K562 (cell line): ENCODE data around the gene TYRO3. TPM values are rescaled to one million over a fixed set of nuclear protein-coding genes. Genes with fewer than 3 reads are reported as not detected.

Experiments used
- CBFA2T3 ChIP-seq: fragments of 450-650 bp; IDR thresholded peaks from 2 replicates; pipeline ENCODE4 v1.6.1; 2017
- ZNF347 ChIP-seq: fragments of 450-650 bp; formaldehyde crosslinking; IDR thresholded peaks from 2 replicates; pipeline ENCODE4 v1.4.0; 2020; ENCODE audit warnings: low read depth, mild to moderate bottlenecking, moderate library complexity
- ZNF384 ChIP-seq: IDR thresholded peaks from 2 replicates; pipeline ENCODE4 v1.6.1; 2012; ENCODE audit warnings: low read depth, low read length, improper control_type of control experiment
- polyA plus RNA-seq, 8 experiments: library from polyadenylated mRNA; depleted of rRNA in 4 of 8; stranded (reverse) in 5 of 8; unstranded in 3 of 8; fragments of >200 nt; fragmentation: Nextera tagmentation in 2 of 8; fragmentation: Illumina TruSeq in 1 of 8; extraction: Ambion mirVana in 2 of 8; extraction: Trizol in 1 of 8; gene quantifications; 2 replicates each; pipeline versions ENCODE4 v1.2.1 to v1.2.3, GENCODE V29; 2011 to 2014; ENCODE audit warnings: inconsistent platforms in 1 of 8, missing spikeins in 1 of 8
- total RNA-seq, 7 experiments: library from RNA; depleted of rRNA in 6 of 7; stranded (reverse); fragments of >200 nt in 6 of 7; fragmentation: Illumina TruSeq in 2 of 7; extraction: Trizol in 2 of 7; gene quantifications; 2 replicates each; pipeline versions ENCODE4 v1.2.1 to v1.2.3, GENCODE V29; 2011 to 2021; ENCODE audit warnings: low replicate concordance in 1 of 7
- TF ChIP-seq, protein P1 (sequence below): fragments of 250-450 bp; sonication (Bioruptor Pico); IDR thresholded peaks from 2 replicates; pipeline ENCODE4 v1.5.0; 2020; ENCODE audit warnings: mild to moderate bottlenecking, borderline replicate concordance
- TF ChIP-seq, protein P2 (sequence below): fragments of 450-650 bp; IDR thresholded peaks from 2 replicates; pipeline ENCODE4 v1.6.1; 2018; ENCODE audit not compliant: partially characterized antibody

Gene TYRO3
- total and polyA plus RNA-seq, 9 of the 15 experiments (the other 6 are each of a cell fraction or from before 2014, with no cell fraction given) = 2.6 to 39.6 (median 18.6) TPM

DNA sequence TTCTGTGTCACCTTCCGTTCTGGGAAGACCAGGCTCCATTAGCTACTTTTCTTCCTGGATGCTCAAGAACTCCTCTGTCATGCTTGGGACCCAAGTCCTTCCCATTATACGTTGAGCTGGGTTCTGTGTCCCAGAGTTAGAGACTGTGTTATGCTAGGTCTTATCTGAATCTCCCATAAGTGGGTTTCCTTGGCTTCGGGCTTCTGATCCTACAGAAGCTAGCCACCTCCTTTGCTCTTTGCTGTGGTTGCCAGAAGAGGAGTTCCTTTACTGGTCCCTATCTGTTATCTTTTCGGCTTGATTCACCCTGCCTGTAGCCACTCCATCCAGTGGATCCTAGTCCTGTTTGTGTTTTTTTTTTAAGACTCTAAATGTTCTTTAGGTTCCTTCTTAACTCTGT is 38.0 kb downstream of the TYRO3 start (continued):
- TF ChIP-seq ZNF384 (no peak), ZNF347 (CRISPR knock-in tag) (no peak), CBFA2T3 (peak; percentile 16; the same call in 1 of the 2 replicates)
- TF ChIP-seq, protein P1, sequence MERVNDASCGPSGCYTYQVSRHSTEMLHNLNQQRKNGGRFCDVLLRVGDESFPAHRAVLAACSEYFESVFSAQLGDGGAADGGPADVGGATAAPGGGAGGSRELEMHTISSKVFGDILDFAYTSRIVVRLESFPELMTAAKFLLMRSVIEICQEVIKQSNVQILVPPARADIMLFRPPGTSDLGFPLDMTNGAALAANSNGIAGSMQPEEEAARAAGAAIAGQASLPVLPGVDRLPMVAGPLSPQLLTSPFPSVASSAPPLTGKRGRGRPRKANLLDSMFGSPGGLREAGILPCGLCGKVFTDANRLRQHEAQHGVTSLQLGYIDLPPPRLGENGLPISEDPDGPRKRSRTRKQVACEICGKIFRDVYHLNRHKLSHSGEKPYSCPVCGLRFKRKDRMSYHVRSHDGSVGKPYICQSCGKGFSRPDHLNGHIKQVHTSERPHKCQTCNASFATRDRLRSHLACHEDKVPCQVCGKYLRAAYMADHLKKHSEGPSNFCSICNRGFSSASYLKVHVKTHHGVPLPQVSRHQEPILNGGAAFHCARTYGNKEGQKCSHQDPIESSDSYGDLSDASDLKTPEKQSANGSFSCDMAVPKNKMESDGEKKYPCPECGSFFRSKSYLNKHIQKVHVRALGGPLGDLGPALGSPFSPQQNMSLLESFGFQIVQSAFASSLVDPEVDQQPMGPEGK (CRISPR knock-in tag) = no peak
- TF ChIP-seq, protein P2, sequence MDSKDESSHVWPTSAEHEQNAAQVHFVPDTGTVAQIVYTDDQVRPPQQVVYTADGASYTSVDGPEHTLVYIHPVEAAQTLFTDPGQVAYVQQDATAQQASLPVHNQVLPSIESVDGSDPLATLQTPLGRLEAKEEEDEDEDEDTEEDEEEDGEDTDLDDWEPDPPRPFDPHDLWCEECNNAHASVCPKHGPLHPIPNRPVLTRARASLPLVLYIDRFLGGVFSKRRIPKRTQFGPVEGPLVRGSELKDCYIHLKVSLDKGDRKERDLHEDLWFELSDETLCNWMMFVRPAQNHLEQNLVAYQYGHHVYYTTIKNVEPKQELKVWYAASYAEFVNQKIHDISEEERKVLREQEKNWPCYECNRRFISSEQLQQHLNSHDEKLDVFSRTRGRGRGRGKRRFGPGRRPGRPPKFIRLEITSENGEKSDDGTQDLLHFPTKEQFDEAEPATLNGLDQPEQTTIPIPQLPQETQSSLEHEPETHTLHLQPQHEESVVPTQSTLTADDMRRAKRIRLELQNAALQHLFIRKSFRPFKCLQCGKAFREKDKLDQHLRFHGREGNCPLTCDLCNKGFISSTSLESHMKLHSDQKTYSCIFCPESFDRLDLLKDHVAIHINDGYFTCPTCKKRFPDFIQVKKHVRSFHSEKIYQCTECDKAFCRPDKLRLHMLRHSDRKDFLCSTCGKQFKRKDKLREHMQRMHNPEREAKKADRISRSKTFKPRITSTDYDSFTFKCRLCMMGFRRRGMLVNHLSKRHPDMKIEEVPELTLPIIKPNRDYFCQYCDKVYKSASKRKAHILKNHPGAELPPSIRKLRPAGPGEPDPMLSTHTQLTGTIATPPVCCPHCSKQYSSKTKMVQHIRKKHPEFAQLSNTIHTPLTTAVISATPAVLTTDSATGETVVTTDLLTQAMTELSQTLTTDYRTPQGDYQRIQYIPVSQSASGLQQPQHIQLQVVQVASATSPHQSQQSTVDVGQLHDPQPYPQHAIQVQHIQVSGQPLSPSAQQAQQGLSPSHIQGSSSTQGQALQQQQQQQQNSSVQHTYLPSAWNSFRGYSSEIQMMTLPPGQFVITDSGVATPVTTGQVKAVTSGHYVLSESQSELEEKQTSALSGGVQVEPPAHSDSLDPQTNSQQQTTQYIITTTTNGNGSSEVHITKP = no peak
- TF ChIP-seq, all 486 proteins: peak for 3
